Pancreas (tissue), 10 donors: ENCODE results near the gene NREP. TPM values are rescaled to one million over a fixed set of nuclear protein-coding genes. Genes with fewer than 3 reads are reported as not detected.

Experiments used
- ATAC-seq, 4 donors: fragments of 200-7000 bp; cut with Tn5 transposase; one replicate each; pipeline versions ENCODE4 v1.8.0 to v1.9.1; 2020; ENCODE audit warnings: mild to moderate bottlenecking in 4 of 4, moderate library complexity in 4 of 4
- DNase-seq, 6 donors: peaks; one replicate each; pipeline ENCODE4 v3.0.0-alpha.2; 2020
- FAIRE-seq: peaks from 2 replicates; lab custom pipeline; 2012; peaks lifted over from hg19 to GRCh38; lab: Jason Lieb, UNC
- H3K27ac ChIP-seq, 4 donors: fragments of 200-600 bp; sonication (generic); 1 replicate in 3 of 4; 2 replicates in 1 of 4; pipeline versions ENCODE4 v1.5.0 to v1.8.0; 2020
- H3K27me3 ChIP-seq, 4 donors: fragments of 200-600 bp; one replicate each; pipeline ENCODE4 v1.8.0; 2021
- H3K36me3 ChIP-seq, 3 donors: fragments of 200-600 bp; sonication (generic) in 1 of 3; one replicate each; pipeline versions ENCODE4 v1.5.0 to v1.8.0; 2020 to 2021
- H3K4me1 ChIP-seq, 3 donors: fragments of 200-600 bp; one replicate each; pipeline ENCODE4 v1.8.0; 2021
- H3K4me3 ChIP-seq, 4 donors: fragments of 200-600 bp; sonication (generic) in 2 of 4; one replicate each; pipeline versions ENCODE4 v1.5.0 to v1.8.0; 2020 to 2021
- H3K9me3 ChIP-seq, 4 donors: fragments of 200-600 bp; one replicate each; pipeline ENCODE4 v1.8.0; 2021
- CTCF ChIP-seq, 4 donors: fragments of 200-600 bp; sonication (generic) in 3 of 4; IDR thresholded peaks; one replicate each; pipeline versions ENCODE4 v1.5.0 to v1.8.0; 2021; ENCODE audit warnings: antibody characterized with exemption in 4 of 4
- WGBS, 2 donors: extraction: QIAGEN DNeasy Blood & Tissue Kit; methylation state at CpG; one replicate each; pipeline ENCODE4 v1.1.7; 2013; 5-methylcytosine and 5-hydroxymethylcytosine counted together
- intact Hi-C, 3 donors: fragments of 100-400 bp; cut with DNase I; formaldehyde crosslinking; loops; one replicate each; pipeline versions ENCODE4 v1.11.1 to v1.14.2; 2022
- polyA plus RNA-seq, 2 donors: library from polyadenylated mRNA; stranded (reverse); fragments of 200-250 nt; gene quantifications; one replicate each; pipeline ENCODE4 v1.2.3, GENCODE V29; 2013
- total RNA-seq, 6 donors: library from RNA; stranded (reverse); fragmentation: NEBNext Ultra II Directional in 4 of 6; extraction: Animal tissue kit (Norgen Biotek cat#: 25700) in 4 of 6; gene quantifications; one replicate each; pipeline versions ENCODE4 v1.2.1 to v1.2.4, GENCODE V29; 2021 to 2023
- donor health status: healthy with polysubstance abuse.
- donor health status: DM: no; HTN: no; CAD: no; lungs with moderate emphysema.
- donor health status: DM: no; HTN: no; CAD: no.
- donor health status: control.
- donor health status: control.
- donor health status: Bipolar disorder and iron deficiency.
- donor health status: DM: yes; HTN: yes; CAD: no.
- donor health status: DM: no; HTN: no; CAD: no.
- donor health status: DM: no; HTN: no; CAD: no.
- donor health status: DM: yes; HTN: yes; CAD: no.

Gene NREP
- total and polyA plus RNA-seq, 8 donors = 2.3 to 19.1 (median 5.0) TPM

- H3K4me1 ChIP-seq = no peaks in the 10 kb centered on the region
- no peaks in the 10 kb centered on the region for H3K36me3 ChIP-seq
- H3K27ac ChIP-seq = no peak overlapping the region
- TF ChIP-seq CTCF (IDR thresholded peaks at IDR 0.05) = no peak
- no peaks in the 10 kb centered on the region for H3K27me3 ChIP-seq
- FAIRE-seq = no peak
- no peak for DNase-seq
- H3K4me3 ChIP-seq = no peak overlapping the region
- 50 to 59% methylated on average over 6 of the region's 6 CpGs for WGBS, 2 donors
- ATAC-seq = no peak
- intact Hi-C loops = no loop called here
- no peaks in the 10 kb centered on the region for H3K9me3 ChIP-seq
Observed at GRCh38 chr5:111772456-111773122, 15.6 kb upstream of the NREP start.

- no peak for FAIRE-seq
- no peaks in the 10 kb centered on the region for H3K27me3 ChIP-seq
- intact Hi-C loops = no loop called here
- no peak for TF ChIP-seq CTCF (IDR thresholded peaks at IDR 0.05)
- ATAC-seq = no peak
- no peaks in the 10 kb centered on the region for H3K9me3 ChIP-seq
- H3K4me1 ChIP-seq = no peaks in the 10 kb centered on the region
- H3K4me3 ChIP-seq = no peak overlapping the region
- DNase-seq = no peak
- no peaks in the 10 kb centered on the region for H3K36me3 ChIP-seq
- 86 to 87% methylated on average over 4 of the region's 4 CpGs for WGBS, 2 donors
- no peak overlapping the region for H3K27ac ChIP-seq
Observed at GRCh38 chr5:111769541-111769940, 12.5 kb upstream of the NREP start.

- Histone ChIP-seq H3K4me3 (no peak overlapping the region), H3K27ac (no peak overlapping the region), H3K9me3 (no peaks in the 10 kb centered on the region), H3K4me1 (peaks cover 0 to 6% (median 0%) of the 10 kb centered on the region in 3 donors), H3K27me3 (no peaks in the 10 kb centered on the region), H3K36me3 (no peaks in the 10 kb centered on the region)
- TF ChIP-seq CTCF (IDR thresholded peaks at IDR 0.05) = no peak
- ATAC-seq (no peak), DNase-seq (no peak), FAIRE-seq (no peak)
- 83 to 88% methylated on average over 8 of the region's 8 CpGs for WGBS, 2 donors
- intact Hi-C loops = no loop called here
Observed at GRCh38 chr5:111765613-111766571, 8.9 kb upstream of the NREP start.

GRCh38 chr5:111764019-111764418, 7.0 kb upstream of the NREP start:
- H3K27me3 ChIP-seq = no peaks in the 10 kb centered on the region
- no peak for ATAC-seq
- no peaks in the 10 kb centered on the region for H3K9me3 ChIP-seq
- no peak for DNase-seq
- intact Hi-C loops = no loop called here
- H3K27ac ChIP-seq = no peak overlapping the region
- FAIRE-seq = no peak
- H3K4me1 ChIP-seq = peaks cover 0 to 6% (median 0%) of the 10 kb centered on the region in 3 donors
- TF ChIP-seq CTCF (IDR thresholded peaks at IDR 0.05) = no peak
- H3K36me3 ChIP-seq = no peaks in the 10 kb centered on the region
- H3K4me3 ChIP-seq = no peak overlapping the region
